Uterus (tissue), 4 donors: ENCODE results near the gene CDH4. TPM values are rescaled to one million over a fixed set of nuclear protein-coding genes. Genes with fewer than 3 reads are reported as not detected.

Source experiments
- DNase-seq, 2 donors: peaks; one replicate each; pipeline ENCODE4 v3.0.0-alpha.2; 2019 to 2020
- H3K27ac ChIP-seq, 2 donors: fragments of 200-600 bp; sonication (generic); 1 replicate in 1 of 2; 2 replicates in 1 of 2; pipeline ENCODE4 v1.5.1; 2016 to 2018
- H3K27me3 ChIP-seq, 2 donors: fragments of 200-600 bp; sonication (generic); one replicate each; pipeline ENCODE4 v1.5.1; 2018 to 2019; ENCODE audit warnings: control low read depth in 1 of 2
- H3K36me3 ChIP-seq, 2 donors: fragments of 200-600 bp; sonication (generic); one replicate each; pipeline ENCODE4 v1.5.1; 2019; ENCODE audit warnings: control low read depth in 1 of 2
- H3K4me1 ChIP-seq, 2 donors: fragments of 200-600 bp; sonication (generic); one replicate each; pipeline ENCODE4 v1.5.1; 2018 to 2019; ENCODE audit warnings: control low read depth in 1 of 2
- H3K4me3 ChIP-seq, 2 donors: fragments of 200-600 bp; sonication (generic); 1 replicate in 1 of 2; 2 replicates in 1 of 2; pipeline ENCODE4 v1.5.1; 2018 to 2019; ENCODE audit warnings: mild to moderate bottlenecking in 1 of 2
- H3K9me3 ChIP-seq, 2 donors: fragments of 200-600 bp; sonication (generic); one replicate each; pipeline ENCODE4 v1.5.1; 2019; ENCODE audit warnings: control low read depth in 1 of 2
- CTCF ChIP-seq, 4 experiments: fragments of 200-600 bp in 2 of 4; fragments of 450-650 bp in 2 of 4; sonication (generic) in 2 of 4; IDR thresholded peaks; one replicate each; pipeline ENCODE4 v1.5.1; 2016 to 2019; ENCODE audit warnings: antibody characterized with exemption in 4 of 4, mild to moderate bottlenecking in 2 of 4, moderate library complexity in 1 of 4
- POLR2A ChIP-seq, 2 donors: fragments of 450-650 bp; IDR thresholded peaks; one replicate each; pipeline ENCODE4 v1.6.1; 2016; ENCODE audit warnings: antibody characterized with exemption in 2 of 2, mild to moderate bottlenecking in 1 of 2, moderate library complexity in 1 of 2
- intact Hi-C: fragments of 100-400 bp; cut with DNase I; formaldehyde crosslinking; loops from one replicate; pipeline ENCODE4 v1.15.1; 2023; ENCODE audit warnings: low total_unique reads
- total RNA-seq, 4 donors: library from RNA; depleted of rRNA in 3 of 4; stranded (reverse); fragments of >200 nt in 3 of 4; gene quantifications; one replicate each; pipeline versions ENCODE4 v1.1.0 to v1.2.4, GENCODE V29; 2014 to 2023
- donor health status: DM: yes; HTN: yes; CAD: no.

Gene CDH4
- total RNA-seq, 4 donors from 2014 or later = under 0.01 to 0.55 TPM; not detected in 2

GRCh38 chr20:61727761-61728160, 475.7 kb downstream of the CDH4 start:
- H3K36me3 ChIP-seq = no peaks in the 10 kb centered on the region
- H3K27me3 ChIP-seq = no peaks in the 10 kb centered on the region
- no peak overlapping the region for H3K4me3 ChIP-seq
- DNase-seq = no peak
- intact Hi-C loops = no loop called here
- no peaks in the 10 kb centered on the region for H3K9me3 ChIP-seq
- TF ChIP-seq CTCF (IDR thresholded peaks at IDR 0.05) (no peak), POLR2A (IDR thresholded peaks at IDR 0.05) (no peak)
- no peaks in the 10 kb centered on the region for H3K4me1 ChIP-seq
- H3K27ac ChIP-seq = no peak overlapping the region

- TF ChIP-seq POLR2A (IDR thresholded peaks at IDR 0.05) (no peak), CTCF (IDR thresholded peaks at IDR 0.05) (no peak)
- H3K9me3 ChIP-seq = no peaks in the 10 kb centered on the region
- H3K4me1 ChIP-seq = no peaks in the 10 kb centered on the region
- no peak overlapping the region for H3K27ac ChIP-seq
- intact Hi-C loops = no loop called here
- no peak for DNase-seq
- H3K36me3 ChIP-seq = no peaks in the 10 kb centered on the region
- H3K27me3 ChIP-seq = no peaks in the 10 kb centered on the region
- no peak overlapping the region for H3K4me3 ChIP-seq
Observed at GRCh38 chr20:61728326-61728725, 476.3 kb downstream of the CDH4 start.

GRCh38 chr20:61728786-61729770, 477.0 kb downstream of the CDH4 start:
- Histone ChIP-seq H3K36me3 (no peaks in the 10 kb centered on the region), H3K27ac (no peak overlapping the region), H3K4me1 (no peaks in the 10 kb centered on the region), H3K27me3 (no peaks in the 10 kb centered on the region), H3K9me3 (no peaks in the 10 kb centered on the region), H3K4me3 (no peak overlapping the region)
- TF ChIP-seq POLR2A (IDR thresholded peaks at IDR 0.05) = no peak
- TF ChIP-seq CTCF (IDR thresholded peaks at IDR 0.05) = no peak
- DNase-seq = no peak
- intact Hi-C loops = no loop called here

GRCh38 chr20:61730631-61731362, 478.7 kb downstream of the CDH4 start:
- no peak for DNase-seq
- H3K27me3 ChIP-seq = no peaks in the 10 kb centered on the region
- intact Hi-C loops = no loop called here
- H3K9me3 ChIP-seq = no peaks in the 10 kb centered on the region
- no peaks in the 10 kb centered on the region for H3K4me1 ChIP-seq
- no peaks in the 10 kb centered on the region for H3K36me3 ChIP-seq
- H3K4me3 ChIP-seq = no peak overlapping the region
- no peak overlapping the region for H3K27ac ChIP-seq
- TF ChIP-seq POLR2A (IDR thresholded peaks at IDR 0.05) = no peak
- no peak for TF ChIP-seq CTCF (IDR thresholded peaks at IDR 0.05)
